Gastrocnemius medialis (tissue), 4 donors: ENCODE data around the gene CD46. TPM values are rescaled to one million over a fixed set of nuclear protein-coding genes. Genes with fewer than 3 reads are reported as not detected.

Experiments used
- ATAC-seq, 2 donors: fragments of 150-250 bp; one replicate each; pipeline ENCODE4 v1.9.1; 2016
- DNase-seq, 2 donors: peaks; one replicate each; pipeline ENCODE4 v3.0.0-alpha.2; 2019
- H3K27ac ChIP-seq, 4 donors: fragments of 200-600 bp; sonication (generic); 1 replicate in 1 of 4; 2 replicates in 3 of 4; pipeline ENCODE4 v1.5.1; 2016 to 2018; ENCODE audit warnings: mild to moderate bottlenecking in 2 of 4, moderate library complexity in 1 of 4
- H3K27me3 ChIP-seq, 3 donors: fragments of 200-600 bp; sonication (generic) in 2 of 3; 1 replicate in 1 of 3; 2 replicates in 2 of 3; pipeline versions ENCODE4 v1.5.1 to v1.6.0; 2016 to 2019; ENCODE audit warnings: mild to moderate bottlenecking in 1 of 3, moderate library complexity in 1 of 3
- H3K36me3 ChIP-seq, 2 donors: fragments of 200-600 bp; sonication (generic) in 1 of 2; one replicate each; pipeline ENCODE4 v1.5.1; 2017 to 2018
- H3K4me1 ChIP-seq, 2 donors: fragments of 200-600 bp; sonication (generic) in 1 of 2; one replicate each; pipeline ENCODE4 v1.5.1; 2016 to 2017; ENCODE audit warnings: mild to moderate bottlenecking in 2 of 2
- H3K4me3 ChIP-seq, 4 donors: fragments of 200-600 bp; sonication (generic) in 3 of 4; 1 replicate in 1 of 4; 2 replicates in 3 of 4; pipeline ENCODE4 v1.5.1; 2016 to 2019; ENCODE audit warnings: mild to moderate bottlenecking in 2 of 4
- H3K9me3 ChIP-seq, 3 donors: fragments of 200-600 bp; sonication (generic) in 2 of 3; 1 replicate in 1 of 3; 2 replicates in 2 of 3; pipeline ENCODE4 v1.5.1; 2016 to 2019
- CTCF ChIP-seq, 5 experiments: fragments of 450-650 bp in 3 of 5; fragments of 200-600 bp in 2 of 5; sonication (generic) in 2 of 5; IDR thresholded peaks in 4 of 5; conservative IDR thresholded peaks in 1 of 5; 1 replicate in 4 of 5; 2 replicates in 1 of 5; pipeline ENCODE4 v1.5.1; 2016 to 2019; ENCODE audit warnings: antibody characterized with exemption in 5 of 5, mild to moderate bottlenecking in 3 of 5, moderate library complexity in 3 of 5
- POLR2A ChIP-seq, 2 donors: fragments of 450-650 bp; IDR thresholded peaks; one replicate each; pipeline ENCODE4 v1.6.1; 2017; ENCODE audit warnings: antibody characterized with exemption in 2 of 2, mild to moderate bottlenecking in 2 of 2, moderate library complexity in 2 of 2
- in situ Hi-C, 4 donors: fragments of 200-750 bp; cut with MboI; loops; one replicate each; pipeline versions ENCODE4 v1.15.0 to v1.8.0; 2017; ENCODE audit warnings: low sequenced_read_pairs in 4 of 4
- intact Hi-C: fragments of 100-400 bp; cut with DNase I; formaldehyde crosslinking; loops from one replicate; pipeline ENCODE4 v1.15.1; 2023; ENCODE audit warnings: low total_unique reads
- total RNA-seq, 4 donors: library from RNA; depleted of rRNA; stranded (reverse); fragments of >200 nt; gene quantifications; one replicate each; pipeline versions ENCODE4 v1.1.0 to v1.2.3, GENCODE V29; 2016

Gene CD46
- total RNA-seq, 4 donors from 2014 or later = 42.1 to 101 (median 80.2) TPM

DNA sequence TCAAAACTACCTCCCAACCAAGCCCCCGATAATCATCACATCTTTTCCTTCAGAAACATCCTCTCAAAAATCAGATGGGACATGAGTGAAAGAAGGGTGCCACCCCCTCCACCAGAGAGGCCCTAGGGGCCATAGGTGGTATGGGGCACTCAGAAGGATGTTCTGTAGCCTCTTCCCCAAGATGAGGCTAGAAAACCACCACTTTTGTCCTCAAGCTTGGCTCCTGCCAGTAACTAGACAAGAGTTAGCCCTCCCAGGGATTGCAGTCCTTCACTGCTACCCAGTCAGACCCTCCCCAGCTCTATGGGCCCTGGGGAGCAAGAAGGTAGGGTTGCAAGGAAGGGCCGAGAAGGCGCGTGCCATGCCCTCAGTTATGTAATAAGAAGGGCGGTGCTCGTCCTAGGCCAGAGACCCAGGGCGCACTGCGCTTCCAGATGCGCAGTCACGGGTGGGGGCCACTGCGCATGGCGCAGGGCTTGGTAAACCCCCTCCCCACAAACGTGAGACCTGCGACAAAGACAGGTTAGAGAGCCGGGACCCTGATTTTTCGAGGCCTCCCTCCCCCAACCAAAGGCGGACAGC, 69.7 kb downstream of the CD46 start:
- ATAC-seq (no peak), DNase-seq (peak in 1 of 2 donors; percentile 69)
- no peaks in the 10 kb centered on the region for H3K27me3 ChIP-seq
- peaks cover 24 to 62% of the 10 kb centered on the region in 2 donors for H3K4me1 ChIP-seq
- H3K27ac ChIP-seq = peak overlapping the region; percentile 96 to 100 (median 99)
- no peaks in the 10 kb centered on the region for H3K9me3 ChIP-seq
- TF ChIP-seq CTCF (IDR thresholded peaks at IDR 0.05 in 4 of 5, conservative IDR thresholded peaks at IDR 0.05 in 1 of 5) (peak in 1 of 5 experiments; percentile 21), POLR2A (IDR thresholded peaks at IDR 0.05) (peak; percentile 75 to 78)
- intact Hi-C loops (no loop called here), in situ Hi-C loops (loop anchor here in 2 of 4 donors (10.0 to 25.0 kb wide), 2 partner anchors 53 to 1134 kb away; partner anchors contain the start of gene MAPKAPK2 (in 1 of the 2))
- H3K36me3 ChIP-seq = peaks cover 2 to 42% of the 10 kb centered on the region in 2 donors
- H3K4me3 ChIP-seq = peak overlapping the region; percentile 91 to 96 (median 94)

- Histone ChIP-seq H3K27ac (peak overlapping the region; percentile 96 to 100 (median 99)), H3K4me3 (peak overlapping the region; percentile 91 to 96 (median 94)), H3K36me3 (peaks cover 2 to 36% of the 10 kb centered on the region in 2 donors), H3K9me3 (no peaks in the 10 kb centered on the region), H3K27me3 (no peaks in the 10 kb centered on the region), H3K4me1 (peaks cover 24 to 62% of the 10 kb centered on the region in 2 donors)
- in situ Hi-C loops (loop anchor here in 2 of 4 donors (10.0 to 25.0 kb wide), 2 partner anchors 53 to 1135 kb away; partner anchors contain the start of gene MAPKAPK2 (in 1 of the 2)), intact Hi-C loops (no loop called here)
- ATAC-seq (no peak), DNase-seq (peak in 1 of 2 donors; percentile 32)
- TF ChIP-seq CTCF (IDR thresholded peaks at IDR 0.05 in 4 of 5, conservative IDR thresholded peaks at IDR 0.05 in 1 of 5) = no peak
- no peak for TF ChIP-seq POLR2A (IDR thresholded peaks at IDR 0.05)
Measured at GRCh38 chr1:207822124-207822601, 70.3 kb downstream of the CD46 start.

DNA sequence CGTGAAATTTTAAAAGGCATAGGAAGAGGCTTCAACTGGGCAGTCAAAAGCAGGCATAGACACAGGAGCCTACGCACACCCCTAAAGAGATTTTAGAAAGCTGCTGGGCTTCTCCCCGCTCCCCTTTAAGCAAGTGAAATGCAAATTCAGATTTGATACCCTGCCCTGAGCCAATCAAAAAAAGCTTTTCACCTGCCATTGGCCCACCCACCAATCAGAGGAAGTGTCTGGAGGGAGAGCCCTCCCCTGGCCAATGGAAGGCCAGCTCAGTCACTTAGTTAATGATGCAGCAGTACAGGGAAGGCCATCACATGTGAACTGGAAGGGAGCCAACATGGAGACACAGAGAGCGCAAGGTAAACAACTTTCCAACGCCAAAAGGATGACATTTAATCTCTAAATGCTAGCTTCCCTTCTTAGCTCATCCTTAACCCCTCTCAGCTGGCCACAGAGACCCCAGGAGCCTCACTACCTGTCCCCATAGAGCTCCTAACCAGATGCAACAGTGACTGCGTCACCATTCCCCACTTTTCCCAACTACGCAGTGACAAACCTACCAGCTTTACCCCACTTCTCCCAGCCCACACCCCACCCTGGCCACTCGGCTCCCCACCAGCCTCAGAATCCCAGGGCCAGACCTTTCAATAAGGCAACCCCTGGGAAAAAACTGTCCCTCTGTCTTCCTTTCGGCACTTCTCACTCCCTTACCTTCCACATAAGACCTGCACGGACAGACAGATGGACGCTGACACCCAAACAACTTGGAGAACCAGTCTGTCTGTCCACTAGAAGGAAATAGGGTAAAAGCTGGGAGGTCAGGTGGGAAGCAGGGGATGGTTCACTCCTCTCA, 71.0 kb downstream of the CD46 start:
- H3K4me1 ChIP-seq = peaks cover 24 to 62% of the 10 kb centered on the region in 2 donors
- DNase-seq = peak; percentile 98 to 99
- H3K4me3 ChIP-seq = peak overlapping the region; percentile 91 to 96 (median 94)
- in situ Hi-C loops = loop anchor here in 2 of 4 donors (10.0 to 25.0 kb wide), 2 partner anchors 52 to 1136 kb away; partner anchors contain the start of gene MAPKAPK2 (in 1 of the 2)
- intact Hi-C loops = no loop called here
- no peaks in the 10 kb centered on the region for H3K27me3 ChIP-seq
- peak in 1 of 5 experiments; percentile 7 for TF ChIP-seq CTCF (IDR thresholded peaks at IDR 0.05 in 4 of 5, conservative IDR thresholded peaks at IDR 0.05 in 1 of 5)
- TF ChIP-seq POLR2A (IDR thresholded peaks at IDR 0.05) = peak; percentile 95 to 98
- H3K36me3 ChIP-seq = peaks cover 2 to 30% of the 10 kb centered on the region in 2 donors
- H3K27ac ChIP-seq = peak overlapping the region; percentile 96 to 100 (median 99)
- peak; percentile 40 to 57 for ATAC-seq
- no peaks in the 10 kb centered on the region for H3K9me3 ChIP-seq

DNA sequence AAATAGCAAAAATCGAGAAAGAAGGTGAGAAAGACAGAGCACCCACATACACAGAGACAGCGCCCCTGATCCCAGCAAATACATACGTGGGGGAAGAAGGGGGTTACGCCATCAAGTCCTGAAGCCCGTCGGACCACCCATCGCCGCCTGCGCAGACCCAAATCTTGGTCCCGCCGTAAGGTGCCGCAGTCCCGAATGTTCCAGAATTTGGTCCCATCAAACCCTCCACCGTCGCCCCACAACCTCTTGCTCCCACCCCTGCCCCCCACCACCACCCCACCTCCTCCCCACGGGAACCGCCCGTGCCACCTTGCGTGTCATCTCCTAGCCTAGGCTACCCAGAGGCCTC, 71.7 kb downstream of the CD46 start:
- in situ Hi-C loops (loop anchor here in 2 of 4 donors (10.0 to 25.0 kb wide), 2 partner anchors 51 to 1136 kb away; partner anchors contain the start of gene MAPKAPK2 (in 1 of the 2)), intact Hi-C loops (no loop called here)
- Histone ChIP-seq H3K36me3 (peaks cover 2 to 29% of the 10 kb centered on the region in 2 donors), H3K27me3 (no peaks in the 10 kb centered on the region), H3K9me3 (no peaks in the 10 kb centered on the region), H3K4me3 (peak overlapping the region; percentile 91 to 96 (median 94)), H3K4me1 (peaks cover 30 to 66% of the 10 kb centered on the region in 2 donors), H3K27ac (peak overlapping the region; percentile 96 to 100 (median 99))
- TF ChIP-seq CTCF (IDR thresholded peaks at IDR 0.05 in 4 of 5, conservative IDR thresholded peaks at IDR 0.05 in 1 of 5) = no peak
- TF ChIP-seq POLR2A (IDR thresholded peaks at IDR 0.05) = no peak
- ATAC-seq (no peak), DNase-seq (no peak)
